Measurements from ENCODE around the gene ARMC7. TPM values are rescaled to one million over a fixed set of nuclear protein-coding genes. Genes with fewer than 3 reads are reported as not detected.
"Not testable (repeated sequence)": the region's sequence is repeated elsewhere in the genome, so short reads cannot be mapped to it uniquely, and the experiment has no call there.

Gene ARMC7
- total RNA-seq, 4 donors from 2014 or later = 0.29 to 9.2 (median 2.0) TPM

DNA sequence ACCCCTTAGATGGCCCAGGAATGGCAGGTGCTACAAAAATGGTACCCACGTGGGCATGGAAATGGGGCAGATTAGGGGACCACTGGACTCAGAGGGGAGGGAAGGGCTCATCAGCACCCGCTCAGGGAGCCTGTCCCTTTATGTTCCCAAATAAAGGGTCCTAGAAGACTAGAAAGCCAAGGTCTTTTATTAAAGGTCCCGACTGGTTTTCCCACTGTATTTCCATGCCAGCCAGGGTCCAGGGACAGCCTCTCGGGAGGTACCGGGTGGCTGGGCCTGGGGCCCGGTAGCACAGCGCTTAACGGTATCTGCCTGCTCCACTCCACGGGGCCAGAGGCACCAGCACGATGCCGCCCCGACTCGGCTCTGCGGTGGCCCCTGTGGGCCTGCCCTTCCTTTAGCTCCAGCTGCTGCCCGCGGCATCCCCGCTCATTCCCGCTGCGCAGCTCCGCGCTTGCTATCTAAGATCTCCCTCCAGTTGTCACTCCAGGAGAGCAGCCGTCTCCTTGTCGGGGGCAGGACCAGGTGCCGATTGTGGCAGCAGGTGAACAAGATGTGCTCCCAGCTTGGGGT, 20.4 kb downstream of the ARMC7 start:
- intact Hi-C loops (cut with DNase I; ENCODE audit: low total_unique reads) = no loop called here
- H3K27me3 ChIP-seq = no peaks in the 10 kb centered on the region
- TF ChIP-seq, protein P1, sequence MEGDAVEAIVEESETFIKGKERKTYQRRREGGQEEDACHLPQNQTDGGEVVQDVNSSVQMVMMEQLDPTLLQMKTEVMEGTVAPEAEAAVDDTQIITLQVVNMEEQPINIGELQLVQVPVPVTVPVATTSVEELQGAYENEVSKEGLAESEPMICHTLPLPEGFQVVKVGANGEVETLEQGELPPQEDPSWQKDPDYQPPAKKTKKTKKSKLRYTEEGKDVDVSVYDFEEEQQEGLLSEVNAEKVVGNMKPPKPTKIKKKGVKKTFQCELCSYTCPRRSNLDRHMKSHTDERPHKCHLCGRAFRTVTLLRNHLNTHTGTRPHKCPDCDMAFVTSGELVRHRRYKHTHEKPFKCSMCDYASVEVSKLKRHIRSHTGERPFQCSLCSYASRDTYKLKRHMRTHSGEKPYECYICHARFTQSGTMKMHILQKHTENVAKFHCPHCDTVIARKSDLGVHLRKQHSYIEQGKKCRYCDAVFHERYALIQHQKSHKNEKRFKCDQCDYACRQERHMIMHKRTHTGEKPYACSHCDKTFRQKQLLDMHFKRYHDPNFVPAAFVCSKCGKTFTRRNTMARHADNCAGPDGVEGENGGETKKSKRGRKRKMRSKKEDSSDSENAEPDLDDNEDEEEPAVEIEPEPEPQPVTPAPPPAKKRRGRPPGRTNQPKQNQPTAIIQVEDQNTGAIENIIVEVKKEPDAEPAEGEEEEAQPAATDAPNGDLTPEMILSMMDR (IDR thresholded peaks at IDR 0.05) = no peak
- TF ChIP-seq POLR2A (IDR thresholded peaks at IDR 0.05) = no peak
- peaks cover 0 to 8% of the 10 kb centered on the region in 2 donors for H3K4me1 ChIP-seq
- DNase-seq = no peak
- H3K9me3 ChIP-seq = no peaks in the 10 kb centered on the region
- H3K36me3 ChIP-seq = no peaks in the 10 kb centered on the region
- peak overlapping the region; percentile 88 to 90 for H3K27ac ChIP-seq
- no peak overlapping the region for H3K4me3 ChIP-seq

DNA sequence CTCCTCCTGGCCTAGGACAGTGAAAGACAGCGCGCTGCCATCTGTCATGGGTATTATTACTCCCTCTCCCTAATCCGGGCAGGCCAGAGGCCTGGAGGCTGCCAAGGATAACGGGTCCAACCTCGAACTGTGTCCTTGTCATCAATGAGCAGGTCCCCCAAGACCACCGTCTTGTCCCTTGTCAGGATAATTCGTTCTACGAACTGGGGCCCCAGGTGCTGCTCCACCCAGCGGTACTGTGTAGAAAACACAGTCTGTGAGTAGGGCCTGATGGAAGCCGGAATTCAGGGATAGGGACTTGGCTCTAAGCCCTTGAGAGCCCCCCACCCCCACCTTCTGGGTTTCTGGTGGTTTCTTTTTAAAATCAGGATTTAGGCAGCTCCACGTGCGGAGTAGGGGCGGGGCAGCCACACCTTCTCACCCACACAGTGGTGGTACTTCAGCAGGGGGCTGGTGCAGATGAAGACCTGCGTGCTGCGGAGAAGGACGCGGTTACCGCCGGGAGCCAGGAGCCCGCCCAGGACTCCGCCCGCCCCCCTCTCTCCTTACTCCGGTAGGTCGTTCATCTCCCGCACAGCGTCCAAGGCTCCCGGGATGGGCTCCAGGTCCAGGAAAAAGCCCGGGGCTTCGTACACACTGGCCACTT, 21.0 kb downstream of the ARMC7 start:
- Histone ChIP-seq H3K9me3 (no peaks in the 10 kb centered on the region), H3K27ac (peak overlapping the region; percentile 88 to 90), H3K36me3 (no peaks in the 10 kb centered on the region), H3K27me3 (no peaks in the 10 kb centered on the region), H3K4me3 (peak overlapping the region; percentile 74 to 77), H3K4me1 (peaks cover 0 to 8% of the 10 kb centered on the region in 2 donors)
- peak in 1 of 2 donors; percentile 56 for DNase-seq
- intact Hi-C loops (cut with DNase I; ENCODE audit: low total_unique reads) = no loop called here
- TF ChIP-seq, protein P1 (IDR thresholded peaks at IDR 0.05) = peak in 2 of 4 experiments; percentile 16 to 31
- TF ChIP-seq POLR2A (IDR thresholded peaks at IDR 0.05) = no peak

DNA sequence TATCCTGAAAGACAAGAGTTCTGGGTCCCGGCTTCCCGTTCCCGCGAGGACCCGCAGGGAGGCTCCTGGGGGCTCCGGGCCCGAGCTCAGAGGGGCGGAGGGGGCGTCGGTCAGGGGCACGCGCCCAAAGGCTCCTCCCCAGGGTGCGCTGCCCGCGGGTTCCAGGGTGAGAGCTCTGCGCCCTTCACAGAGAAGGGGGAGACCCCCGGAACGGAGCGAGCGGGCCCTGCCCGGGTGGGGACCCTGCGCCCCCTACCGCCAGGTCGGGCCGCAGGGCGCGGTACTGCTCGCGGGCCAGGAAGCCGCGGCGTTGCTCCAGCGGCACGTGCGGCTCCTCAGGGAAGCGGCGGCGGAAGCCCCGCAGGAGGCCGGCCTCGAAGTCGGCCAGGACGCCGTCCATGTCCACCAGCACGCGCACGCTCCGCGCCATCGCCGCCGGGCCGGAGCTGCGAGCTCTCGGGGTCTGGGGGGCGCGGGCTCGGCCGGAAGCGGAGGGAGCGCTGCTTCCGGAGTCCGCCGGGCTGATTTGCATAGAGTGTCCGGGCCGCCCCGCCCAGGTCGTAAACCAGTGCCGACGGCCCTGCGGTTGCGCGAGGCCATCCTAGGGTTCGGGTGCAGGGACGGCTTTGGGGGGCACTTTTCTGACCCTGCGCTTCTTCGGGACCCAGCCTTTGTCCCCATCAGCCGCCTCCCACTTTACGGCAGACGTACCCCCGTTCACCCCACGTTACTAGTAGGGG, 21.7 kb downstream of the ARMC7 start, which contains the start of gene NT5C:
NT5C (minus strand) TSS at position 465 of the 740 bp plus-strand sequence; CDS start at position 430, 35 bp downstream.
- H3K4me1 ChIP-seq = peaks cover 0 to 8% of the 10 kb centered on the region in 2 donors
- intact Hi-C loops (cut with DNase I; ENCODE audit: low total_unique reads) = no loop called here
- peak within 1 kb of the TSS; percentile 88 to 90 for H3K27ac ChIP-seq
- H3K9me3 ChIP-seq = no peaks in the 10 kb centered on the region
- no peaks in the 10 kb centered on the region for H3K27me3 ChIP-seq
- H3K36me3 ChIP-seq = no peaks in the 10 kb centered on the region
- TF ChIP-seq, protein P1 (IDR thresholded peaks at IDR 0.05) = peak; percentile 56 to 86 (median 74)
- peak in 1 of 2 donors; percentile 69 for TF ChIP-seq POLR2A (IDR thresholded peaks at IDR 0.05)
- peak within 1 kb of the TSS; percentile 74 to 77 for H3K4me3 ChIP-seq
- DNase-seq = peak; percentile 80 to 83

DNA sequence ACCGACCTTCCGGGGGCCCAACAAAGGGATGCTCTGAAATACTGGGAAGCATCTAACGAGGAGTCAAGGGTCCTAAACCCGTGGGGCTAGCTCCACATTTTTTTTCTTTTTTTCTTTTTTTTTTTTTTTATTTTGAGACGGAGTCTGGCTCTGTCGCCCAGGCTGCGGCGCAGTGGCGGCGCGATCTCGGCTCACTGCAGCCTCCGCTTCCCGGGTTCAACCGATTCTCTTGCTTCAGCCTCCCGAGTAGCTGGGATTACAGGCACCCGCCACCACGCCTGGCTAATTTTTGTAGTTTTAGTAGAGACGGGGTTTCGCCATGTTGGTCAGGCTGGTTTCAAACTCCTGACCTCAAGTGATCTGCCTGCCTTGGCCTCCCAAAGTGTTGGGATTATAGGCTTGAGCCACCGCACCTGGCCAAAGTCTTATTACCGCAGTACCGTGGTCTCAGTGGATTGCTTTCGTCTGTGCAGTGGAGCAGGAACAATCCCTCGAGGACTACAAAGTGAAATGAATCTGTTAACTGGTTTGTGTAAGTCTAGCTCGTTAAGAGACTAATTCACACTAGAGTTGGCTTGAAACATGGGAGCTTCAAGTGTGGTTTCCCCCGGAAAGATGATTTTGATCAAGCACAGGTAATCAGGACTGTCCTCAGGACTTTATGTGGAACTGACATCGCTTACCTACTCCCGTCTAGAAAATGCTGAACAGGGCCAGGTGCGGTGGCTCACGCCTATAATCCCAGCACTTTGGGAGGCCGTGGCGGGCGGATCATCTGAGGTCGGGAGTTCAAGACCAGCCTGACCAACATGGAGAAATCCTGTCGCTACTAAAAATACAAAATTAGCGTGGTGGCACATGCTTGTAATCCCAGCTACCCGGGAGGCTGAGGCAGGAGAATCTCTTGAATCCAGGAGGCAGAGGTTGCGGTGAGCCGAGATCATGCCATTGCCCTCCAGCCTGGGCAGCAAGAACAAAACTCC, 22.5 kb downstream of the ARMC7 start:
- H3K36me3 ChIP-seq; H3K9me3 ChIP-seq; H3K27me3 ChIP-seq; H3K4me1 ChIP-seq; intact Hi-C loops (cut with DNase I; ENCODE audit: low total_unique reads); DNase-seq: not testable (repeated sequence)
- Histone ChIP-seq H3K27ac (peak overlapping the region; percentile 88 to 90), H3K4me3 (peak overlapping the region; percentile 74 to 77)

DNA sequence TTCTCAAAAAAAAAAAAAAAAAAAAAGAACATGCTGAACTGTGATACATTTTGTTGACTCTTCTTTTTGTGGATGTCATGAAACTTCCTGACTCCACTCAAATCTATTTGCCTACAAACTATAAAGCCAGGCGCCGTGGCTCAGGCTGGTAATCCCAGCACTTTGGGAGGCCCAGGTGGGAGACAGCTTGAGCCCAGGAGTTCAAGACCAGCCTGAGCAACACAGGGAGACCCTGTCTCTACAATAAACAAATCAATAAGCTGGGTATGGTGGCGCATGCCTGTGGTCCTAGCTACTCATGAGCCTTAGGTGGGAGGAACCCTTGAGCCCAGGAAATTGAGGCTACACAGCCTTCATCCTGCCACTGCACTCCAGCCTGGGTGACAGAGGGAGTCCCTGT, 23.2 kb downstream of the ARMC7 start:
- H3K27ac ChIP-seq = no peak overlapping the region
- H3K9me3 ChIP-seq = no peaks in the 10 kb centered on the region
- intact Hi-C loops (cut with DNase I; ENCODE audit: low total_unique reads) = no loop called here
- no peak for DNase-seq
- no peak overlapping the region for H3K4me3 ChIP-seq
- TF ChIP-seq, protein P1 (IDR thresholded peaks at IDR 0.05) = no peak
- TF ChIP-seq POLR2A (IDR thresholded peaks at IDR 0.05) = no peak
- H3K4me1 ChIP-seq = peaks cover 0 to 8% of the 10 kb centered on the region in 2 donors
- no peaks in the 10 kb centered on the region for H3K36me3 ChIP-seq
- no peaks in the 10 kb centered on the region for H3K27me3 ChIP-seq

DNA sequence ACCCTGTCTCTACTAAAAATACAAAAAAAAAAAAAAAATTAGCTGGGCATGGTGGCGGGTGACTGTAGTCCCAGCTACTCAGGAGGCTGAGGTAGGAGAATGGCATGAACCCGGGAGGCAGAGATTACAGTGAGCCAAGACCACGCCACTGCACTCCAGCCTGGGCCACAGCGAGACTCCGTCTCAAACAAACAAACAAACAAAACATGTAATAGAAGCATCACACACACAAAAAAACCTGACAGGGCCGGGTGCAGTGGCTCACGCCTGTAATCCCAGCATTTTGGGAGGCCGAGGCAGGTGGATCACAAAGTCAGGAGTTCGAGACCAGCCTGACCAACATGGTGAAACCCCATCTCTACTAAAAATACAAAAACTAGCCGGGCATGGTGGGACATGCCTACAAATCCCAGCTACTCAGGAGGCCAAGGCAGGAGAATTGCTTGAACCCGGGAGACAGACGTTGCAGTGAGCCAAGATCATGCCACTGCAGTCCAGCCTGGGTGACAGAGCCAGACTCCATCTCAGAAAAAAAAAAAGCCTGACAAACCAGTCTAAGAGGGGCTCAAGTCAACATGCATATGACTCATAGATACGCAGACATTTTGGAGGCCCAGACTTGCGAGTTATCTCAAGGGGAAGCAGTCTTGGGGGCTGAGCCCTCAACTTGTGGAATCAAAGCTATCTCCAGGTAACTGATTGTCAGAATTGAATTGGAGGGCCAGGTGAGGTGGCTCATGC, 24.0 kb downstream of the ARMC7 start:
- intact Hi-C loops (cut with DNase I; ENCODE audit: low total_unique reads); H3K9me3 ChIP-seq; H3K4me3 ChIP-seq; H3K36me3 ChIP-seq; H3K27me3 ChIP-seq; DNase-seq; H3K4me1 ChIP-seq; H3K27ac ChIP-seq: not testable (repeated sequence)

All from uterus (tissue), 4 donors.